Loucy (cell line): Measurements from ENCODE around the gene ATP1A3.
A peak's percentile ranks its signal among the peaks of the same experiment; 100 is the strongest.
"Not testable (repeated sequence)": the region's sequence is repeated elsewhere in the genome, so short reads cannot be mapped to it uniquely, and the experiment has no call there.

ENCODE experiments used
- H2AFZ ChIP-seq: fragments of 200-600 bp; sonication (generic); 2 replicates; pipeline ENCODE4 v1.6.0; 2016; ENCODE audit warnings: antibody characterized with exemption, mild to moderate bottlenecking, low read length, moderate library complexity
- H3F3A ChIP-seq: fragments of 200-600 bp; 2 replicates; pipeline ENCODE4 v1.6.0; 2016; ENCODE audit warnings: antibody characterized with exemption, low read depth, mild to moderate bottlenecking
- H3K27me3 ChIP-seq: fragments of 200-600 bp; sonication (generic); 2 replicates; pipeline ENCODE4 v1.6.1; 2014; ENCODE audit warnings: low read length, mild to moderate bottlenecking; ENCODE audit not compliant: insufficient read depth, poor library complexity, severe bottlenecking
- H3K36me3 ChIP-seq: fragments of 200-600 bp; sonication (generic); 2 replicates; pipeline ENCODE4 v1.6.1; 2016; ENCODE audit warnings: low read length; ENCODE audit not compliant: insufficient read depth
- H3K4me1 ChIP-seq: fragments of 200-600 bp; sonication (generic); 2 replicates; pipeline ENCODE4 v1.5.1; 2014; ENCODE audit warnings: low read length, mild to moderate bottlenecking; ENCODE audit not compliant: insufficient read depth, poor library complexity, severe bottlenecking
- H3K4me2 ChIP-seq: fragments of 200-600 bp; sonication (generic); 2 replicates; pipeline ENCODE4 v1.6.0; 2014; ENCODE audit warnings: antibody characterized with exemption, low read length, low read depth, mild to moderate bottlenecking; ENCODE audit not compliant: poor library complexity, severe bottlenecking
- H3K4me3 ChIP-seq: fragments of 200-600 bp; sonication (generic); 2 replicates; pipeline ENCODE4 v1.5.1; 2014; ENCODE audit warnings: low read length, mild to moderate bottlenecking, mixed read lengths; ENCODE audit not compliant: poor library complexity, severe bottlenecking
- H3K79me2 ChIP-seq: fragments of 200-600 bp; sonication (generic); 2 replicates; pipeline ENCODE4 v1.6.1; 2014; ENCODE audit warnings: low read length; ENCODE audit not compliant: insufficient read depth
- H3K9ac ChIP-seq: fragments of 200-600 bp; sonication (generic); 2 replicates; pipeline ENCODE4 v1.6.0; 2014; ENCODE audit warnings: mild to moderate bottlenecking, low read depth, low read length, moderate library complexity; ENCODE audit not compliant: poor library complexity, severe bottlenecking
- H3K9me2 ChIP-seq: fragments of 200-600 bp; sonication (generic); replicated peaks from 2 replicates; pipeline ENCODE4 v1.6.1; 2016; ENCODE audit warnings: low read depth, low read length, mixed read lengths
- H3K9me3 ChIP-seq: fragments of 200-600 bp; sonication (generic); 2 replicates; pipeline ENCODE4 v1.6.1; 2014; ENCODE audit warnings: mild to moderate bottlenecking, antibody characterized with exemption, low read length, low read depth; ENCODE audit not compliant: insufficient read depth
- H4K20me1 ChIP-seq: fragments of 200-600 bp; sonication (generic); 2 replicates; pipeline ENCODE4 v1.6.0; 2014; ENCODE audit warnings: antibody characterized with exemption, low read length, mild to moderate bottlenecking; ENCODE audit not compliant: insufficient read depth, poor library complexity, severe bottlenecking
- CTCF ChIP-seq: fragments of 200-600 bp; sonication (generic); conservative IDR thresholded peaks from 2 replicates; pipeline ENCODE4 v1.5.1; 2014; ENCODE audit warnings: mild to moderate bottlenecking, antibody characterized with exemption, low read length
- EZH2phosphoT487 ChIP-seq: fragments of 200-600 bp; IDR thresholded peaks from 2 replicates; pipeline ENCODE4 v1.6.1; 2018; ENCODE audit warnings: antibody characterized with exemption, mild to moderate bottlenecking, moderate library complexity, borderline replicate concordance

The ATP1A3 gene

GRCh38 chr19:41993612-41994483 lies at the start of gene ATP1A3:
ATP1A3 (minus strand) TSS chr19:41994230; CDS start chr19:41994076, 154 bp downstream.
- H3K4me1 ChIP-seq = peaks cover 9% of the 10 kb centered on the region
- no peaks in the 10 kb centered on the region for H4K20me1 ChIP-seq
- peak within 1 kb of the TSS; percentile 84 for H3K4me3 ChIP-seq
- no peak for TF ChIP-seq EZH2phosphoT487
- H3K9ac ChIP-seq = peak within 1 kb of the TSS; percentile 73
- H3K79me2 ChIP-seq = no peaks in the 10 kb centered on the region
- H3F3A ChIP-seq = no peaks in the 10 kb centered on the region
- no peaks in the 10 kb centered on the region for H3K9me2 ChIP-seq
- no peaks in the 10 kb centered on the region for H3K36me3 ChIP-seq
- no peaks in the 10 kb centered on the region for H3K27me3 ChIP-seq
- H2AFZ ChIP-seq = peak within 1 kb of the TSS; percentile 99
- H3K9me3 ChIP-seq = no peaks in the 10 kb centered on the region
- H3K4me2 ChIP-seq = peak within 1 kb of the TSS; percentile 91

- no peak overlapping the region for H2AFZ ChIP-seq
- no peaks in the 10 kb centered on the region for H3F3A ChIP-seq
- H3K79me2 ChIP-seq = no peaks in the 10 kb centered on the region
- no peaks in the 10 kb centered on the region for H4K20me1 ChIP-seq
- TF ChIP-seq EZH2phosphoT487 = no peak
- no peak for TF ChIP-seq CTCF
- H3K4me1 ChIP-seq = no peaks in the 10 kb centered on the region
- H3K9ac ChIP-seq = no peak overlapping the region
- no peak overlapping the region for H3K4me2 ChIP-seq
- H3K9me3 ChIP-seq = no peaks in the 10 kb centered on the region
- no peak overlapping the region for H3K4me3 ChIP-seq
- H3K9me2 ChIP-seq = no peaks in the 10 kb centered on the region
- no peaks in the 10 kb centered on the region for H3K36me3 ChIP-seq
- no peaks in the 10 kb centered on the region for H3K27me3 ChIP-seq
Observed at GRCh38 chr19:42042455-42043170, 48.6 kb upstream of the ATP1A3 start.

GRCh38 chr19:42040491-42040890 lies 46.5 kb upstream of the ATP1A3 start:
- not testable (repeated sequence) for H3K36me3 ChIP-seq, H3F3A ChIP-seq, H3K79me2 ChIP-seq, H3K9me3 ChIP-seq, H3K27me3 ChIP-seq, H3K4me2 ChIP-seq, H4K20me1 ChIP-seq, H3K9ac ChIP-seq, H3K4me3 ChIP-seq, H3K9me2 ChIP-seq, H2AFZ ChIP-seq, H3K4me1 ChIP-seq

- Histone ChIP-seq H3K36me3 (no peaks in the 10 kb centered on the region), H3K4me2 (no peak overlapping the region), H4K20me1 (no peaks in the 10 kb centered on the region), H3K9me2 (no peaks in the 10 kb centered on the region), H3F3A (no peaks in the 10 kb centered on the region), H3K9me3 (no peaks in the 10 kb centered on the region), H3K79me2 (no peaks in the 10 kb centered on the region), H3K27me3 (no peaks in the 10 kb centered on the region), H3K4me1 (no peaks in the 10 kb centered on the region), H3K4me3 (no peak overlapping the region), H2AFZ (no peak overlapping the region), H3K9ac (no peak overlapping the region)
- TF ChIP-seq EZH2phosphoT487 (no peak), CTCF (no peak)
Observed at GRCh38 chr19:42040031-42040430, 46.0 kb upstream of the ATP1A3 start.
